Fibroblast of lung (primary cell): ENCODE measurements around the gene MMP23B.

Source experiments
- EZH2 ChIP-seq: IDR thresholded peaks from 2 replicates; pipeline ENCODE4 v1.5.1; 2012; ENCODE audit warnings: low read length, control low read depth, mild to moderate bottlenecking; ENCODE audit errors: missing control alignments
- TF ChIP-seq, protein P1 (sequence below), 2 donors: IDR thresholded peaks in 1 of 2; conservative IDR thresholded peaks in 1 of 2; 1 replicate in 1 of 2; 2 replicates in 1 of 2; pipeline ENCODE4 v1.5.1; 2011 to 2012; ENCODE audit warnings: low read length in 2 of 2, control low read depth in 1 of 2, inconsistent platforms in 1 of 2, low read depth in 1 of 2, mild to moderate bottlenecking in 1 of 2

GRCh38 chr1:1593834-1594601, 38.0 kb upstream of the MMP23B start:
- TF ChIP-seq, protein P1, sequence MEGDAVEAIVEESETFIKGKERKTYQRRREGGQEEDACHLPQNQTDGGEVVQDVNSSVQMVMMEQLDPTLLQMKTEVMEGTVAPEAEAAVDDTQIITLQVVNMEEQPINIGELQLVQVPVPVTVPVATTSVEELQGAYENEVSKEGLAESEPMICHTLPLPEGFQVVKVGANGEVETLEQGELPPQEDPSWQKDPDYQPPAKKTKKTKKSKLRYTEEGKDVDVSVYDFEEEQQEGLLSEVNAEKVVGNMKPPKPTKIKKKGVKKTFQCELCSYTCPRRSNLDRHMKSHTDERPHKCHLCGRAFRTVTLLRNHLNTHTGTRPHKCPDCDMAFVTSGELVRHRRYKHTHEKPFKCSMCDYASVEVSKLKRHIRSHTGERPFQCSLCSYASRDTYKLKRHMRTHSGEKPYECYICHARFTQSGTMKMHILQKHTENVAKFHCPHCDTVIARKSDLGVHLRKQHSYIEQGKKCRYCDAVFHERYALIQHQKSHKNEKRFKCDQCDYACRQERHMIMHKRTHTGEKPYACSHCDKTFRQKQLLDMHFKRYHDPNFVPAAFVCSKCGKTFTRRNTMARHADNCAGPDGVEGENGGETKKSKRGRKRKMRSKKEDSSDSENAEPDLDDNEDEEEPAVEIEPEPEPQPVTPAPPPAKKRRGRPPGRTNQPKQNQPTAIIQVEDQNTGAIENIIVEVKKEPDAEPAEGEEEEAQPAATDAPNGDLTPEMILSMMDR (conservative IDR thresholded peaks at IDR 0.05 in 1 of 2, IDR thresholded peaks at IDR 0.05 in 1 of 2; ENCODE audit: low read depth in 1 of 2, low read length in 2 of 2), result no peak
- no peak for TF ChIP-seq EZH2
